MM.1S (cell line): ENCODE measurements around the gene RASSF9.

Experiments used
- DNase-seq: peaks from one replicate; pipeline ENCODE4 v3.0.0-alpha.2; 2015
- H2AFZ ChIP-seq: fragments of 300-600 bp; sonication (generic); 2 replicates; pipeline ENCODE4 v1.6.0; 2016; ENCODE audit warnings: antibody characterized with exemption, low read length
- H3F3A ChIP-seq: fragments of 300-600 bp; sonication (generic); 2 replicates; pipeline ENCODE4 v1.6.1; 2016; ENCODE audit warnings: mild to moderate bottlenecking, antibody characterized with exemption, low read length, moderate library complexity, mixed read lengths; ENCODE audit not compliant: insufficient read depth
- H3K27ac ChIP-seq: fragments of 300-600 bp; sonication (generic); 2 replicates; pipeline ENCODE4 v1.5.1; 2016; ENCODE audit warnings: mild to moderate bottlenecking, low read length
- H3K27me3 ChIP-seq: fragments of 300-600 bp; sonication (generic); replicated peaks from 2 replicates; pipeline ENCODE4 v1.6.0; 2016; ENCODE audit warnings: low read length; ENCODE audit not compliant: insufficient read depth
- H3K36me3 ChIP-seq: fragments of 300-600 bp; sonication (generic); replicated peaks from 2 replicates; pipeline ENCODE4 v1.6.1; 2016; ENCODE audit warnings: mild to moderate bottlenecking, low read length, mixed read lengths; ENCODE audit not compliant: insufficient read depth
- H3K4me1 ChIP-seq: fragments of 300-600 bp; sonication (generic); 2 replicates; pipeline ENCODE4 v1.6.1; 2016; ENCODE audit warnings: low read length, mixed read lengths
- H3K4me2 ChIP-seq: fragments of 300-600 bp; sonication (generic); 2 replicates; pipeline ENCODE4 v1.6.0; 2016; ENCODE audit warnings: low read depth, low read length
- H3K4me3 ChIP-seq: fragments of 300-600 bp; sonication (generic); 2 replicates; pipeline ENCODE4 v1.5.1; 2016; ENCODE audit warnings: low read length, mixed read lengths
- H3K79me2 ChIP-seq: fragments of 300-600 bp; sonication (generic); 2 replicates; pipeline ENCODE4 v1.6.1; 2016; ENCODE audit warnings: mixed run types, low read length, mixed read lengths
- H3K9ac ChIP-seq: fragments of 300-600 bp; sonication (generic); 2 replicates; pipeline ENCODE4 v1.6.1; 2016; ENCODE audit warnings: low read length, mixed read lengths
- H3K9me2 ChIP-seq: fragments of 300-600 bp; sonication (generic); replicated peaks from 2 replicates; pipeline ENCODE4 v1.6.1; 2016; ENCODE audit warnings: mild to moderate bottlenecking, low read length, mixed read lengths; ENCODE audit not compliant: insufficient read depth
- H3K9me3 ChIP-seq: fragments of 300-600 bp; sonication (generic); replicated peaks from 2 replicates; pipeline ENCODE4 v1.6.1; 2016; ENCODE audit warnings: mild to moderate bottlenecking, low read length, mixed read lengths; ENCODE audit not compliant: insufficient read depth
- H4K20me1 ChIP-seq: fragments of 300-600 bp; sonication (generic); 2 replicates; pipeline ENCODE4 v1.6.1; 2016; ENCODE audit warnings: mild to moderate bottlenecking, low read length, moderate library complexity, mixed read lengths; ENCODE audit not compliant: insufficient read depth
- CTCF ChIP-seq: fragments of 300-600 bp; sonication (generic); IDR thresholded peaks from 2 replicates; pipeline ENCODE4 v1.5.1; 2016; ENCODE audit warnings: antibody characterized with exemption, low read length, mixed read lengths
- EZH2 ChIP-seq: fragments of 300-600 bp; sonication (generic); optimal IDR thresholded peaks from 2 replicates; pipeline ENCODE3; 2017; ENCODE audit warnings: low read depth, mild to moderate bottlenecking, antibody characterized with exemption, low read length, mixed read lengths
- EZH2phosphoT487 ChIP-seq: fragments of 300-600 bp; sonication (generic); IDR thresholded peaks from 2 replicates; pipeline ENCODE4 v1.6.1; 2018; ENCODE audit warnings: antibody characterized with exemption, low read length

Gene RASSF9

GRCh38 chr12:85821206-85821605 is 15.0 kb downstream of the RASSF9 start:
- Histone ChIP-seq H3K9me2 (no peaks in the 10 kb centered on the region), H3K79me2 (no peaks in the 10 kb centered on the region), H3K36me3 (no peaks in the 10 kb centered on the region), H2AFZ (no peak overlapping the region), H4K20me1 (no peaks in the 10 kb centered on the region), H3F3A (no peaks in the 10 kb centered on the region), H3K4me3 (no peak overlapping the region), H3K4me2 (no peak overlapping the region), H3K4me1 (no peaks in the 10 kb centered on the region), H3K9ac (no peak overlapping the region), H3K27me3 (no peaks in the 10 kb centered on the region), H3K27ac (no peak overlapping the region), H3K9me3 (no peaks in the 10 kb centered on the region)
- TF ChIP-seq EZH2phosphoT487: no peak
- no peak for TF ChIP-seq CTCF
- no peak for TF ChIP-seq EZH2
- no peak for DNase-seq

- Histone ChIP-seq H3K4me3 (no peak overlapping the region), H3F3A (no peaks in the 10 kb centered on the region), H4K20me1 (no peaks in the 10 kb centered on the region), H3K27me3 (no peaks in the 10 kb centered on the region), H3K36me3 (no peaks in the 10 kb centered on the region), H3K4me2 (no peak overlapping the region), H3K79me2 (no peaks in the 10 kb centered on the region), H3K9me3 (no peaks in the 10 kb centered on the region), H3K27ac (no peak overlapping the region), H3K9me2 (no peaks in the 10 kb centered on the region), H2AFZ (no peak overlapping the region), H3K4me1 (no peaks in the 10 kb centered on the region), H3K9ac (no peak overlapping the region)
- DNase-seq: no peak
- TF ChIP-seq EZH2 (no peak), EZH2phosphoT487 (no peak), CTCF (no peak)
Observed at GRCh38 chr12:85820101-85820500, 16.1 kb downstream of the RASSF9 start.

- Histone ChIP-seq H3K9ac (no peak overlapping the region), H3K27ac (no peak overlapping the region), H3K27me3 (no peaks in the 10 kb centered on the region), H3K79me2 (no peaks in the 10 kb centered on the region), H3K9me3 (no peaks in the 10 kb centered on the region), H3K4me1 (no peaks in the 10 kb centered on the region), H3K36me3 (no peaks in the 10 kb centered on the region), H3F3A (no peaks in the 10 kb centered on the region), H3K9me2 (no peaks in the 10 kb centered on the region), H3K4me2 (no peak overlapping the region), H4K20me1 (no peaks in the 10 kb centered on the region), H2AFZ (no peak overlapping the region), H3K4me3 (no peak overlapping the region)
- TF ChIP-seq EZH2phosphoT487: no peak
- TF ChIP-seq CTCF: no peak
- no peak for TF ChIP-seq EZH2
- no peak for DNase-seq
Observed at GRCh38 chr12:85814741-85815140, 21.5 kb downstream of the RASSF9 start.

GRCh38 chr12:85814071-85814470 is 22.1 kb downstream of the RASSF9 start:
- H3K27me3 ChIP-seq: no peaks in the 10 kb centered on the region
- no peaks in the 10 kb centered on the region for H3K79me2 ChIP-seq
- H3K9ac ChIP-seq: no peak overlapping the region
- no peaks in the 10 kb centered on the region for H3K9me3 ChIP-seq
- H3K4me2 ChIP-seq: no peak overlapping the region
- TF ChIP-seq EZH2phosphoT487: no peak
- no peak for TF ChIP-seq EZH2
- TF ChIP-seq CTCF: no peak
- no peak overlapping the region for H2AFZ ChIP-seq
- DNase-seq: no peak
- H3K4me3 ChIP-seq: no peak overlapping the region
- no peaks in the 10 kb centered on the region for H3K36me3 ChIP-seq
- H3F3A ChIP-seq: no peaks in the 10 kb centered on the region
- H4K20me1 ChIP-seq: no peaks in the 10 kb centered on the region
- H3K9me2 ChIP-seq: no peaks in the 10 kb centered on the region
- no peak overlapping the region for H3K27ac ChIP-seq
- H3K4me1 ChIP-seq: no peaks in the 10 kb centered on the region
